ENCODE measurements around the gene MYORG.

MYORG gene

GRCh38 chr9:34376596-34377403, at the start of gene MYORG:
Gene MYORG, minus strand, starts transcription at chr9:34376898. Its CDS starts 3,955 bp downstream, at chr9:34372943.
- peak; percentile 96 for DNase-seq

DNA sequence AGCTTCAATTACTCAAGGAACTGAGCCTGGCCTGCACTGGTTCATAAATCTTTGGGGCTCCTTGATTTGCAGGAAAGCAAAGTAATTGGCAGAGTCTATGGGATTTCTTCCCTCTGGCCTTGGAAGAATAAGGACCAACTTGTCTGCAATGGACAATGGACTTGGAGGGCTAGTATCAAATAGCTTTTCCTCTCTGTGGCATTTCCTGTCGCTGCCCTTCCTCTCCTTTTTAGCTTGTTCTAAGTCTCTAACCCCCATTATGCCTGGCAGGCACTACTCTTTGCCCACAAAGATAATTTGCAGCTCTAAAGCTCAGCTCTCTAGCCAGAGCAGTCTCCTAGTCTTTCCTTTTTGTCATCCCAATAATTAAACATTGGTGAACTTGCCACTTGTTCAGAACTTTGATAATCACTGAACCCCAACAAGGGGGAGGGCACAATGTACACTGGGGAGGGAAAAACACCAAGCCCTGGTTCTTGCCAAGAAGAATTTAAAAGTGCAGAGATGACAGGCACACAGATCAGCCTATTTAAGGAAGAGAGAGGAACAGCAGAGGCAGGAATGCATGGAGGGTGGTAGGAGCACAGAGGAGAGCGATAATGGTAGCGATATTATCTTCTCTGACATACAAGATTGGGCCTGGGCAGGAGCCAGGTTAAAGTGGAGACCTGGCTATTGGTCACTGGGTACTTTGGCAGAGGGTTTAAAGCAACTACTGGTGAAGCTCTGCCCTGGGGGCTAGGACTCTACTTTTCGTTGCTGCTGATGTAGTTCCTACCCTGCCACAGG, 43.2 kb upstream of the MYORG start:
- DNase-seq: no peak

DNA sequence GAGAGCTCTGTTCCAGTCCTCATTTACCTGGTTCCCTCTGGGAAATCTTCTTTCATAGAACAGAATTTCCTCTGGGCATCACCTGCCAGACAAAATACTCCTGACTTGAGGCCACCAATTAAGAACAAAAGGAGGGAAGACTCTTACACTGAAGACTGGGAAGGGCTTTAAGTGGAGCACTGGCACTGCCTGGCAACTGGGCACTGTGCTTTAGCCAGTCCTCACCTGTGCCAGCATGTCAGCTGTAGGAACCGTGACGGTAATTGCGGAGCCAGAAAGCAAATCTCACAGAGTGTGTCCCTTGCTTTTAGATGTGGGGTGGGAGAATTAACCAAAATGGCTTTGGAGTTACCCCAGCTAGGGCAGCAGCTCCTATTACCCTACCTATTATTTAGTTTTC, 41.0 kb upstream of the MYORG start:
- DNase-seq: no peak

DNA sequence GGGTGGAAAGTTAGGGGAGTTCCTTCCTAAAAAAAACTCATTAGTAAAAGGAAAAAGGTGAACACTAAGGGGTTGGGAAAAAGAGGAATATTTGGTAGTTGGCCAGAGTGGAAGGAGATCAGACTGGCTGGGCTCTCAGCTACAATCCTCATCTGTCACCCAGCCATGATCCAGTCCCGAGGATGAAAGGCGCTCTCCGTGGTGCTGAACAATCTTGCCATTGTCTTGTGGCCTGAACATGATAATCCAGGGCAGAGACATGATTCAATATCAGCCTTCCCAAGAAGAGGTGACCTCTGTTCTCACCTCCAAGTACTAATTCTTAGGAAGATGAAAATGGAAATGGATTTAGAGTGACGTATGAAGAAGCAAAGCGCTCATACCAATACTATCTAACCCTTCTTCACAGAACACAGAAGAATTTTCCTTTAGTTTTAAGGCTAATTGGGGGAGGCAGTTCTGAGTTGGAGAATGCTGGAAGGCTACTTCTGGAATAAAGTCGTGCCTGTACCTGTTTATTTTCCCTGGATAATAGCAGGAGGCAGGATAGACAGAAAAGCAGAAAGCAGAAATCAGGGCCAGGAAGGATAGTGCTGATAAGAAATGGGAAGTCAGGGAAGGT, 36.6 kb upstream of the MYORG start:
- DNase-seq: no peak

- DNase-seq: no peak
Observed at GRCh38 chr9:34412336-34412735, 35.6 kb upstream of the MYORG start.

- no peak for DNase-seq
Observed at GRCh38 chr9:34409154-34409553, 32.5 kb upstream of the MYORG start.

DNA sequence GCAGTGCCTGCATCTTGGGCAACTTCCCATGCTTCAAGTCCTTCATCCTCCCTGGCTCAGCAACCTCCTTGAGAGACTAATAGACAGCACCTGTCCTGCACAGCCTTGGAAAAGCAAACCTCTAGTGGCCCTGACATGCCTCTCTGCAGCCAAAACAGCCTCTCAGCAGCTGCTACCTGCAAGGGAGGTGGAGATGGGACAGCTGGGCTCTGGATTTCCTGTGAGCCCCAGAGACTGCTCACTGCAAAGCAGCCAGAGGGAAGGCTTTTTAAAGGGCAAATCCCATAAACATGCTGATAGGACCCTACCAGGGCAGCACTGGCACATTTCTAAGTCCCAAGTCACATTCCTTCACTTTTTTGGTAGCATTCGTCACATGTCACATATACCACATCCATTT, 31.5 kb upstream of the MYORG start:
- peak; percentile 17 for DNase-seq

- DNase-seq: no peak
Observed at GRCh38 chr9:34406219-34406618, 29.5 kb upstream of the MYORG start.

DNA sequence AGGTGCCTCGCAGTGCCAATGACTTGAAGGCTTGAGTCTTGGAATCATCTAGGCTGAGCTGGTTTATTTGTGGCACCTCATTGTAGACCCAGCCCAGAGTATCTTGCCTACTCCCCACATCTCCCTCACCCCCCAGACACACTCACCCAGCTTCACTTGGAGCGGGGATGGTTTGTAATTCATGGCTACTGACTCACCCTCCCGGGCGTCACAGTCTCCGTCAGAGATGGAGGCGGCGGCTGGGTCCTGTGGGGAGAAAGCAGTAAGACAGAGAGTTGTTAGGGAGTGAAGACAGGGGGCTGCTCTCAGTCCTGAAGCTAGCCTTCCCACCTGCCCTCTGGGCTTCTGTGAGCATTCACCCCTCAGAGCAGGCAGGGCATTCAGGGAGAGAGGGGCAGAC, 29.0 kb upstream of the MYORG start:
- DNase-seq: no peak

DNA sequence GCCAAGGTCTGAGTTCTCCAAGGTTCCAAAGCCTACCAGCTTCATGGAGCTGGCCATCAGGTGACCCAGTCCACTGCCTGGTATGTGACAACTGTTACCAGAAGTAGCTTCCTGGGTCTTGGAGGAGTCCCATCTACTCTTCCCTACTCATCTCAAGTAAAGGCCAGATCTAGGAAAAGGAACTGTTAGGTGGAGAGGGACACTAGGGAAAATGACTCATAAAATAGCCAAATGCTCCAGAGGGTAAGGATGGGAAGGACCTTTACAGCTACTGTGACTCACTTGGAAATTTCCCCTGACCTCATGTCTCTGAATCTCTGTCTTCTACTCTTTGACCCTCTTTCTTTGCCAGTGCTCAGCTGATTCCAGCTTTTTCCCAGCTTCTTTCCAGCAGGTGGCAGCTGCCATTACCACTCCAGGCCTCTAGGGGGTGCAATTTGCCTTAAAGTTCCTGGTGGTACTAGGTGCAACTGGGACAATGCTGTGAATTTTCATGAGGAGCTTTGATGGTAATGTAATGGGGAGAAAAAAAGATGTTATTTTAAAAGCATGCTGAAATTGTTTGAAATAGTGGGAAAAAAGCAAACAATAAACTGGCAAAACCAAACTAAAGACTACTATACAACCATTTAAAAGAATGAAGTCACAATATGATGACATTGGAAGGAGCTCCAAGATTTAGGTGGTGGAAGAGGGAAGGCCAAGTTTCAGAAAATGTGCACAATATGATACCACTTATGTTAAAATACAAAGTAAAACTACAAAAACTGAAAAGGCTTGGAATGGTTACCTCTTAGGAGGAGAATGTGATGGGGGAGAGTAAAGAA, 27.1 kb upstream of the MYORG start:
- DNase-seq: peak; percentile 75

- DNase-seq: no peak
Observed at GRCh38 chr9:34400686-34401602, 24.2 kb upstream of the MYORG start.

DNA sequence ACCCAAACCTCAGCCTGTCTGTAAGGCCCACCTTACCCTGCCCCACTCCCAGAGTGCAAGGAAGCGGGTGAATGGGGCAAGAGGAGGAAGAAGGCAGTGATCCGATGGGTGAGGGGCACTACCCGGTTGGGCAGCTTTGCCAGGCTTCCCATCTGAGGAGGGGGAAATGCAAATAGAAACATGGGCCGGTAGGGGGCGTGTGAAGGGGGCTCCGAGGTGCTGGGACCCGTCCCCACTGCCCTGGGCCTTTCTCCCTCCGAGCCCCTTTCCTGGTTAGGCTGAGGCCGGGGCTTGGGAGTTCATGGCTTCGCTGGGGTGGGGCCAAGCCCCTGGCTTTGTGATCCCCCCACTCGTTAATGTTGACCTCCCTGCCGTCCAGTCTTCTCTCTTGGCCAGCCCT, 23.6 kb upstream of the MYORG start:
- no peak for DNase-seq

- no peak for DNase-seq
Observed at GRCh38 chr9:34399729-34400128, 23.0 kb upstream of the MYORG start.

DNA sequence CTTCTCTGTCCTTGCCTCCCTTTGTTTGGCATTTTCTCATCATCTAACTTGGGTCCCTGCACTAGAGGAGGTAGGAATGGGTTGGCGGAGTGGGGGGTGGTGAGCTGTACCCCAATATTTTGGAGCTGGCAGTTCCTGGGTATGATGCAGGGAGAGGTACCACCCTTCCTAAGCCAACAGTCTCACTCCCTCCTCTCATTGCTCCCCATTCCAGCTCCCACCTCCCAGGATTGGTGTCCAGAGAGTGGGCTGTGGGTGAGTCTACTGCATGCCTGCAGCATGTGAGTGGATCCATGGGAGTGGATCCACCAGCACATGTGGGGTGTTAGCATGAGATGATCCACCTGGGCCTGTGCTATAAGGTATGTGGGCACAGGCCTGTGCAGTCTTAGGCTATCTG, 22.2 kb upstream of the MYORG start:
- no peak for DNase-seq

- no peak for DNase-seq
Observed at GRCh38 chr9:34396276-34397214, 19.8 kb upstream of the MYORG start.

GRCh38 chr9:34392511-34392910, 15.8 kb upstream of the MYORG start:
- DNase-seq: no peak

GRCh38 chr9:34387239-34387638, 10.5 kb upstream of the MYORG start:
- no peak for DNase-seq

DNA sequence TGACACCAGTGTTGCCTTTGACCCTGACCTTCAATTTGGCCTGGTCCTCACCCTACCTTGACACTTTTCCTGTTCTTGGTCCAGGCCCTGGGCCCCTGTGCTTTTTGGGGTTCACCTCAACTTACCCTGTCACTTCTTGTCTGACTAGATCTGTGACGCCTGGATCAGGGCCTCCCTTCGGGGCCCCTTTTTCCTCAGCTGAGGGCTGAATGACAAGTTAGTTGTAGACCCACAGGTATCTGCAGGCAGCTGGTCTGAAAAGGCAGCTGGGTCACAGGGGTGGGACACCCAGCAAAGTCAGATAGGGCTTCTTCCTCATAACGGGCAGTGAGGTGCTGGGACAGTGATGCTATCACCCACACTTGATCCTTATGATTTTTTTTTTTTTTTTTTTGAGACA, 10.0 kb upstream of the MYORG start:
- DNase-seq: no peak

GRCh38 chr9:34385561-34386230, 9.0 kb upstream of the MYORG start:
- DNase-seq: no peak
